ENCODE data around the gene SPINT2.

The SPINT2 gene

GRCh38 chr19:38307076-38307475, 42.7 kb downstream of the SPINT2 start:
- no peak for DNase-seq
- no peak for TF ChIP-seq GATA1 (IDR thresholded peaks at IDR 0.05; ENCODE audit: low read depth, low read length)

- DNase-seq, result no peak
- TF ChIP-seq GATA1 (IDR thresholded peaks at IDR 0.05; ENCODE audit: low read depth, low read length), result no peak
- no peak for TF ChIP-seq POLR2A (IDR thresholded peaks at IDR 0.05; ENCODE audit: low read length)
Observed at GRCh38 chr19:38307597-38307996, 43.2 kb downstream of the SPINT2 start.

- TF ChIP-seq POLR2A (IDR thresholded peaks at IDR 0.05; ENCODE audit: low read length) (no peak), GATA1 (IDR thresholded peaks at IDR 0.05; ENCODE audit: low read depth, low read length) (no peak)
- DNase-seq, result no peak
Observed at GRCh38 chr19:38308006-38308766, 43.8 kb downstream of the SPINT2 start.

- DNase-seq, result no peak
- TF ChIP-seq GATA1 (IDR thresholded peaks at IDR 0.05; ENCODE audit: low read depth, low read length), result no peak
- no peak for TF ChIP-seq POLR2A (IDR thresholded peaks at IDR 0.05; ENCODE audit: low read length)
Observed at GRCh38 chr19:38308926-38309614, 44.7 kb downstream of the SPINT2 start.

- TF ChIP-seq POLR2A (IDR thresholded peaks at IDR 0.05; ENCODE audit: low read length) (no peak), GATA1 (IDR thresholded peaks at IDR 0.05; ENCODE audit: low read depth, low read length) (no peak)
- no peak for DNase-seq
Observed at GRCh38 chr19:38309615-38310278, 45.4 kb downstream of the SPINT2 start.

- DNase-seq, result no peak
- no peak for TF ChIP-seq GATA1 (IDR thresholded peaks at IDR 0.05; ENCODE audit: low read depth, low read length)
- no peak for TF ChIP-seq POLR2A (IDR thresholded peaks at IDR 0.05; ENCODE audit: low read length)
Observed at GRCh38 chr19:38310279-38310670, 45.9 kb downstream of the SPINT2 start.

GRCh38 chr19:38310986-38311385, 46.6 kb downstream of the SPINT2 start:
- DNase-seq, result no peak
- TF ChIP-seq POLR2A (IDR thresholded peaks at IDR 0.05; ENCODE audit: low read length) (no peak), GATA1 (IDR thresholded peaks at IDR 0.05; ENCODE audit: low read depth, low read length) (no peak)

GRCh38 chr19:38315657-38316476, 51.5 kb downstream of the SPINT2 start, which contains the start of gene YIF1B:
Gene YIF1B, minus strand, starts transcription at chr19:38315947. Its CDS starts 30 bp downstream, at chr19:38315917.
- DNase-seq, result peak; percentile 99
- TF ChIP-seq POLR2A (IDR thresholded peaks at IDR 0.05; ENCODE audit: low read length) (peak; percentile 15), GATA1 (IDR thresholded peaks at IDR 0.05; ENCODE audit: low read depth, low read length) (no peak)

GRCh38 chr19:38316477-38317067, 52.2 kb downstream of the SPINT2 start:
- no peak for DNase-seq
- TF ChIP-seq POLR2A (IDR thresholded peaks at IDR 0.05; ENCODE audit: low read length), result peak; percentile 14
- TF ChIP-seq GATA1 (IDR thresholded peaks at IDR 0.05; ENCODE audit: low read depth, low read length), result no peak

- DNase-seq, result peak; percentile 92 to 96
- TF ChIP-seq GATA1 (IDR thresholded peaks at IDR 0.05; ENCODE audit: low read depth, low read length) (peak; percentile 78), POLR2A (IDR thresholded peaks at IDR 0.05; ENCODE audit: low read length) (peak; percentile 52)
Observed at GRCh38 chr19:38317104-38317612, 52.8 kb downstream of the SPINT2 start.

- no peak for DNase-seq
- TF ChIP-seq GATA1 (IDR thresholded peaks at IDR 0.05; ENCODE audit: low read depth, low read length) (no peak), POLR2A (IDR thresholded peaks at IDR 0.05; ENCODE audit: low read length) (no peak)
Observed at GRCh38 chr19:38318660-38319059, 54.3 kb downstream of the SPINT2 start.

- peak; percentile 62 to 69 for DNase-seq
- TF ChIP-seq POLR2A (IDR thresholded peaks at IDR 0.05; ENCODE audit: low read length) (peak; percentile 47), GATA1 (IDR thresholded peaks at IDR 0.05; ENCODE audit: low read depth, low read length) (no peak)
Observed at GRCh38 chr19:38319421-38320258, 55.3 kb downstream of the SPINT2 start, which contains the start of gene KCNK6. Gene KCNK6, plus strand, starts transcription at chr19:38319845. Its CDS starts 106 bp downstream, at chr19:38319951.

Data from erythroblast (primary cell).